ENCODE data around the gene KIAA1191. TPM values are rescaled to one million over a fixed set of nuclear protein-coding genes. Genes with fewer than 3 reads are reported as not detected.

The KIAA1191 gene
- total RNA-seq, 1 donor from 2014 or later, result 51.9 TPM

DNA sequence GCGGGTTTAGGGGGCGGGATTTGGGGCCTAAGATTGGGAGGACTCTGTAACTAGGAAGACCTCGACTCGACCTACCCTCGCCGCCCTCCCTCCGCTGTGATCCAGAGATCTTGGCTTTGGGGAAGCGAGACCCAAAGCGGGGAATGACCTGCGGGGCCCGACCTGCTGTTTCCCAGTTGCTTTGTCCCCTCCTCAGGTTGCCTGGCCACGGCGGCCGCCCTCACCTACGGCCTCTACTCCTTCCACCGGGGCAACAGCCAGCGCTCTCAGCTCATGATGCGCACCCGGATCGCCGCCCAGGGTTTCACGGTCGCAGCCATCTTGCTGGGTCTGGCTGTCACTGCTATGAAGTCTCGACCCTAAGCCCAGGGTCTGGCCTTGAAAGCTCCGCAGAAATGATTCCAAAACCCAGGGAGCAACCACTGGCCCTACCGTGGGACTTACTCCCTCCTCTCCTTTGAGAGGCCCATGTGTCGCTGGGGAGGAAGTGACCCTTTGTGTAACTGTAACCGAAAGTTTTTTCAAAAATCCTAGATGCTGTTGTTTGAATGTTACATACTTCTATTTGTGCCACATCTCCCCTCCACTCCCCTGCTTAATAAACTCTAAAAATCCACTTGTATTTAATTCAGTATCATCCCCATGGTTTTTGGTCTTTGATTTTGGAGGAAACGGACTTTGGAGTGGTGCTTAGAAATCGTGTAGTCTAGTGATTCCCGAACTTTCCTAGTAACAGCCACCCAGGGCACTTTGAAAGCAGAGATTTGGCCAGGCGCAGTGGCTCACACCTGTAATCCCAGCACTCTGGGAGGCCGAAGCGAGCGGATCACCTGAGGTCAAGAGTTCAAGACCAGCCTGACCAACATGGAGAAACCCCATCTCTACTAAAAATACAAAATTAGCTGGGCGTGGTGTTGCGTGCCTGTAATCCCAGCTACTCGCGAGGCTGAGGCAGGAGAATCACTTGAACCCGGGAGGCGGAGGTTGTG is 27.9 kb upstream of the KIAA1191 start:
- ATAC-seq, result peak; percentile 41
- no peak for DNase-seq (ENCODE audit: low spot score)

DNA sequence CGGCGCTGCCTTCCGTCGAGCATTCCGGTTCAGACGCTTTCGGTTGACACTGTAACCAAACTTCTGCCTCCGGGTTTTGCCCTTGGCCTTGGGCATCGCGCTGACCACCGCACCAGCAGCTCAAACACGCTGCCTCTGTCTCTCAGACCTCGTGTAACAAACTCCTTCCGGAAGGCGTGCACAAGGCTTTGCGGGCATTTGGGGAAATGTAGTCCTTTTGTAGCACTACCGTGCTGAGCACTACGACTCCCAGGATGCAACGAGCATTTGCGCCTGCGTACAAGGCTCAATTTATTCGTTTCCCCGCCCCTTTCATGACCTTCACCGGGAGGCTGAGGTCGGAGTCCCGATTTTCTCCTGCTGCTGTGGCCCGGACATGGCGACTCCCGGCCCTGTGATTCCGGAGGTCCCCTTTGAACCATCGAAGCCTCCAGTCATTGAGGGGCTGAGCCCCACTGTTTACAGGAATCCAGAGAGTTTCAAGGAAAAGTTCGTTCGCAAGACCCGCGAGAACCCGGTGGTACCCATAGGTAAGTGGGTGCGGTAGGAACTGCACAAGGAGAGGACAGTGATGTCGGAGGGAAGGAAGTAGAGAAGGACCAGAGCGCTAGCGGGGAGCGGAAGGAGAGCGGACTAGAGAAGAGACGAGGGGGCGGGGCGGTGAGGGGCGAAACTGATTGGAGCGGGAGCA is 27.0 kb upstream of the KIAA1191 start, which contains the start of the genes HIGD2A and NOP16:
HIGD2A (plus strand) TSS at position 308 of the 691 bp plus-strand sequence; CDS start at position 377, 69 bp downstream.
NOP16 (minus strand) TSS at position 155 of the 691 bp plus-strand sequence; CDS start at position 96, 59 bp downstream.
- peak; percentile 92 for ATAC-seq
- DNase-seq (ENCODE audit: low spot score), result peak; percentile 98

DNA sequence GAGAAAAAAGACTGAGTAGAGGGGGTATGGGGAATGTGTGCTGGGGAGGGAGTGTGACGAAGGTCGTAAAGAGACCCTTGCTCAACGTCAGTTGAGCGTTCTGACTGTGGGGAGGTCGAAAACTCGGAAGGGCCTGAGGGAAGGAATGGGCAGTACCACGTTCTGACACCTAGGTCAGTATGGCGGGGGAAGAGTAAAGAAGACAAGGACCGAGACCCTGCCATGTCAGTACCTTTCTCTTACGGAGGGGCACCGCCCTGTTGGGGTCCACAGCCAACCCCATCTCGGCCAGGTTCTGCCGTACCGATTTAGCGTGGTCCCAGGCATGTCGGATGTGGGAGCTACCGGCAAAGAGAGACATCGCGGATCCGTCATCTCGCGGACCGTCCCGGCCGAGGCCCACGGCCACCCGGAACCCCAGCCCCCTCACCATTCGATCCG is 26.5 kb upstream of the KIAA1191 start:
- DNase-seq (ENCODE audit: low spot score) (no peak), ATAC-seq (no peak)

DNA sequence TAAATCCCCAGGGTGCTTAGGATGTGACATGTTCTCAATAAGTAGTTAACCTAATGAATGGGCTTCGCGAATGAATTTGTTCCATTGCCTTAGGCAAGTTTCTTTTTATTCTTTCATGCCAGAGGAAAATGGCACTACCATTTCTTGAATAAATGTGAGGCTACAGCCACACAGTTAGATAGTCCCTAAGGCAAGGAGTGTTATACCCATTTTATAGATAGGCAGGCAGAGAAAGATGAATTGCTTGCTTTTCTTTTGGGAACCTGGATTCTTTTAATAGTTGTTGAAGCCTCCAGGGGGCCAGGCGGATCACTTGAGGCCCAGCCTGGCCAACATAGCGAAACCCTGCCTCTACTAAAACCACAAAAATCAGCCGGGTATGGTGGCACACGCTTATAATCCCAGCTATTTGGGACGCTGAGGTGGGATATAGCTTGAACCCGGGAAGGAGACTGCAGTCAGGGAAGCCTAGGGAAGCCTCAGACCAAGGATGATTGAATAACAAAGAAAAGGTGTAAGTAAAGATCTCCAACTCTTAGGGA is 25.9 kb upstream of the KIAA1191 start:
- no peak for ATAC-seq

DNA sequence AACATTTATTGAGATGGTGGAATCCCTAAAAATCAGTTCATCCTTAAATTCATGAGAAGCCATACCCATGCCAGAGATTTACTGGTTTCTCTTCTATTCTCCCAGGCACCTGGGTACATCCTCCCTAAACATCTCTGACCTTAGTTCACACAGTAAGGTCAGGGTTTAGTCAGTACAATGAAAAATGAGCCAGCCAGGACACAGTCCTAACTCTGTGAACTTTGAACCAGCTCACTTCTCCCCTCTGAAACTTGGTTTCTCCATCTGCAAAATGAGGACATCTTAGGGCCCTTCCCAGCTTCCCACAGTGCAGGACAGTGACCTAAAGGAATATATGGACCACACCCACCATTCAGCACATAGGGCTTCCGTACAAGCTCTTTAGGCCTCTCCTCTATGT is 24.9 kb upstream of the KIAA1191 start:
- no peak for DNase-seq (ENCODE audit: low spot score)
- ATAC-seq, result no peak

More for the DNA sequence above, 25.9 kb upstream of the KIAA1191 start:
- no peak for DNase-seq (ENCODE audit: low spot score)

DNA sequence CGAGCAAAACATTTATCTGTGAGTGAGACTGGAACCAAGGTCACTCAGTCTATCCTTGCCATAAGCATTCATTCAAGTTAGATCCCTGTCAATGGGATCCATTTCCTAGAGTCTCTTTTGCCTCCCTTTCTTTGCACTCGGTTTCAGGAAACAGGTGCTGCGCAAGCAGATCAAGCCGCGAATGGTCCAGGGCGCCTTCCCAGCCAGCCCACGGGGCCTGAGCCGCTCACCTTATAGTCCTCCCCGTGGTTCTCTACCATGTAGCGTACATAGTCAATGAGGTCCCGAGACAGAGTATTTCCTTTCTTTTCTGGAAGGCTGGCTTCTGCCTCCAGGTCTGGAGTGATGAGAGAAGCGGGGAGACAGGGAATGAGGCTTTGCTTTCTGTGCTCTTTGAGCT is 23.4 kb upstream of the KIAA1191 start:
- DNase-seq (ENCODE audit: low spot score) (no peak), ATAC-seq (no peak)

DNA sequence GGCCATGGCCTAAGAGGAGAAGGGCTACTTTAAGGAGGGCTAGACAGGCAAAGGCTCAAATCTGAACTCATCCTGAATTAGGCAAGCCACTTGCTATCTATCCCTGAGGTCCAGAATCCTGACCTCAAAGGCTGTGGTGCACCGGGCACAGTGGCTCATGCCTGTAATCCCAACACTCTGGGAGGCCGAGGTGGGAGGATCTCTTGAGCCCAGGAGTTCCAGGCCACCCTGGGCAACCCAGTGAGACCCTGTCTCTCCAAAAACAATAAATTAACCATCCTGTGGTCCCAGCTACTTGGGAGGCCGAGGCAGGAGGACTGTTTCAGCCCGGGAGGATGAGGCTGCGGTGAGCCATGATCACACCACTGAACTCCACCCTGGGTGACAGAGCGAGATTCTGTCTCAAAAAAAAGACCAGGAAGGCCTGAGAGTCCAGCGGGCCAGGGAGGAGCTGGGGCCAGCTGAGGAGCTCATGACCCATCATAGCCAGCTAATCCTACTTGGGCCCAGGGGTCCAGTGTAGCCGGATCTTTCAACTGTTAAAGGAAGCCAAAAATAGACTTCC is 22.9 kb upstream of the KIAA1191 start:
- DNase-seq (ENCODE audit: low spot score) (no peak), ATAC-seq (no peak)

DNA sequence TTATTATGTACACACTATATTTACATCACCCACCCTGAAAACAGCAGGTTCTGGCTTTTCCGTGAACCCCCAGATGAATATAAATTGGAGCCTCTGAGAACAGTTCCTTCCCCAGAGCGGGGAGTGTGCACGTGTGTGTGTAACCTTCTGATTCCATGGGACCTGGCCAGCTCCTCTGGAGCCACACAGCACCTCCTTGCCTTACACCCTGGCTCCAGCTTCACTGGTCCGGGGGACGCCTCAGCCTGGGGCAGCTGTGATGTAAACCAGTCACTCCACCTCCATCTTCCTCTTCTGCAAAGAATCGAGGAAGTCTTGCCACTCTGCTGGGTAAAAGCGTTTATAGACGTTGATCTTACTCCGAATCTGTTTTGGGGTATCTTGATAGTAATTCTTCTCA is 22.4 kb upstream of the KIAA1191 start:
- no peak for ATAC-seq
- no peak for DNase-seq (ENCODE audit: low spot score)

DNA sequence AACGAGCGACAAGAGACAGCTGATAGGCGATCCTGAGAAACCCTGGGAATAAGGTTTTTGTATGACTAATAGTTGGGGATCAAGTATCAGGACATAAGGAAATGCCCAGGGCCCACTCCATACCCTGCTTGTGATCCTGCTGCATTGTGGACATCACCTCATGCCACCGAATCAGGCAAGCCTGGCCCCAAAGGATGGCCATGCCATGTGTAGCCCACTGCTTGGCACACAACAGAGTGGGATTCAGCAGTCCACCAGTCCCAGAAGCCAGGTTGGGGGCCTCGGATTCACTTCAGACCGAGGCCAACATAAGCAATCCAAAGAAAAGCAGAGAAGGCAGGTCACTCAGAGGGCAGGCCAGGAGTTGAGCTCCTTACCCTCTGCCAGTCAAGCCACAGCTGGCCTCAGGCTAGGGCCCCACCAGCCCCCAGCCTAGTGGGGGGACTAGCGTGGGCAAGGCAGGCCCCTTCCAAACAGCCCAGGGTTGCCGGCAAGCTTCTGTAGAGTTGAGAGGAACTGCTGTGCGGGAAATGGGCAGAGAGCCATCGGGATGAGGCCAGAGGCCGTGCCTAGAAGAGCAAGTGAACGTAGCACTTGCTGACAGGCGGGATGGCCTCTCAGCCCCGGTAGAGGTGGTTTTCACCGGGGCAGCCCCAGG is 21.8 kb upstream of the KIAA1191 start:
- ATAC-seq (no peak), DNase-seq (ENCODE audit: low spot score) (no peak)

DNA sequence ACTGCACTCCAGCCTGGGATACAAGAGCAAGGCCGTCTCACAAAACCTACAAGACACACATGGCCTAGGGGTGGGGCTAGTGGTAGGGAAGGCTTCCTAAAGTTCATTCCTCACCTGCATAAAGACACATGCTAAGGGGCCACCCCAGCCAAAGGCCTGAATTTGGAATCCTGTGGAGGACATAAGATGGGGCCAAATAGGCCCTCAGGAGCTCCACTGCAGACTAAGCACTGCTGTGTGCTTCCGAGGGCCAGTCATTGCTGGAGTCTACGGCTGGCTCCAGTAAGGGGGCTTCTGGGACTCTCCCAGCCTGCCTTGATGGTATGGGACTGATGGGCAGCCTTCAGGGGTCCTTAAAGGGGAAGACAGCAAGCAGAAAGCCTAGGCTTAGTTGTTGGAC is 21.2 kb upstream of the KIAA1191 start:
- DNase-seq (ENCODE audit: low spot score) (no peak), ATAC-seq (no peak)

DNA sequence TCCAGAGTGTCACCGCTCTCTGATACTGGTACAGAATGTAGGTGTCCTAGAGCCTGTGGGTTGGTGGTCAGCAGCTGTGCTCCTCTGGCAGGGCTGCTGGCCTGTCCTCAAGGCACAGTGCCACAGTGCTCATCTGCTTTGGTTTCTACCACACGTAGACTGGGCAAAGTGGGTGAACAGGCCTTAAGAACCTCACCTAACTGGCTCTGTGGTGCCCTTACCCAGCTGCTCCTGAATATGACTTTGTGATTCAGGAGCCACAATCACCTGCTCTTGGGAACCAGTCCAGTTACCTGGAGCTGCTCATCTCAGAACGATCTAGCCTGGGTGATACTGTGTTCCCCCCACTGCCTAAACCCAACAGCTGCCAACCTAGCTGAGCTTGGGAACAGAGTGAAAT is 20.4 kb upstream of the KIAA1191 start:
- DNase-seq (ENCODE audit: low spot score) (no peak), ATAC-seq (no peak)

DNA sequence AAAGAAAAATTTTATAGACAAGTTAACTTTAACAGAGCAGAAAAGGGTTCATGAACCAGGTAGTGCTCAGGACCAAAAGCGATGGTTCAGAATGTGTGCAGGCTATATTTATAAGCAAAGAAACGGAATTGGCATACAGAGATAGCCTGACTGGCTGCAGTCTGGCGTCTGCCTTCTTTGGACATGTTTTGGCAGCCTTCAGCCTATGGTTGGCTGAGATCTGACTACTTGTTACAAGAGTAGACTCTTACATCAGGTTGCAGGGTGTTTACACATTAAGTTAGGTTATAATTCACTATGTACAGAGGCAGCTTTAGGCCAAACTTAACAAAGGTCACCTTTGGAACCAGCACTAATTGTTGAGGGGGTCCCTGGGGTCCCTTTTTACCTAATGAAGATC is 19.9 kb upstream of the KIAA1191 start:
- peak; percentile 64 for ATAC-seq

DNA sequence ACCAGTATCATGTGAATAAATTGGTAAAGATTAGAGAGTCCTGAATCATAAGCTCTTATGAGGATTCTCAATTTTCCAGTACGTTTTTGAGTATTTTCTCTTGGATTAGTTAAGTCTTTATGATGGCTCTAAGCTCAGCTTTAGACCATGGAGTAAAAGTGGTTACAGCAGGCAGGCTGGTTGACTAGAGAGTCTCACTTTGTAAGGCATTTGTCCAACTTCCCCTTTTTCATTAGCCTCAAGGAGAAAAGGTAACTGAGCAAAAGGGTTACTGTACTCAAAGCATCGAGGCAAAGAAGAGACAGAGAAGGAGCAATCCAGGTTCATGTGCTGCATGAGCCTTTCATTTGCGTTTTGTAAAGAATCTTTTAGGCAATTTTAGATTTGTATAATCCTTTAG is 18.3 kb upstream of the KIAA1191 start:
- ATAC-seq, result no peak
- DNase-seq (ENCODE audit: low spot score), result no peak

More for the DNA sequence above, 19.9 kb upstream of the KIAA1191 start:
- no peak for DNase-seq (ENCODE audit: low spot score)

DNA sequence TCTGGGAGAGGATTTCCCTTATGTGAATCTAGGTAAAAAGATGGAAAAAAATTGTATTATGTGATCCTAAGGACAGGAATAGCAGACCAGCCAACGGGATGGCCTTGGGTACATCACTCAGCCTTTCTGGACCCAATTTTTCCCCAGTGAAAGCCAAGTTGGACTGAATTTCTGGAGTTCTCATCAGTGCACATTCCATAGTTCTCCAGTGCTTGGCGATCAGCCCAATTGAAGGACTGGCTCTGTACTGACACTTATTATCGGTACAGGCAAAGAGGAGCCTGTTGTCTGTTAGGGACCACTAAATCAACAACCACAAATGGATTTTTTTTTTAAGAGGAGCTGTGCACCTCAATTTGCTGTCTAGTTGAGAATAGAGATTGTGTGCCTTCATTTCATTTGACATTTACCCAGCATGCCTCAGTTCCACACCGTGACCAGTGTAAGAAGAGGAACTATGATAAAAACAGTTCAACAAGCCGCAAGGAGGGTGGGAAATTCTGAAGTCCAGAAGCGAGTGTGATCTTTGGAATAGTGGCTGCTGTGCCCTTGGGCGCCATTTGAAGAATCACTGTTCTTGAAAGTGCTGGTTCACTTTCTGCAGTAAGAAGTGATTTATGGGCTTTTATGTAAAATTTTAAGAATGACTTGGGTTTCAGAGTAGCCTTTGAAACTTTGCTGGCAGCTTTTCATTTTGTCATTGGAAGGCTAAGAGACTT is 11.7 kb upstream of the KIAA1191 start:
- peak; percentile 55 for ATAC-seq
- DNase-seq (ENCODE audit: low spot score), result no peak

DNA sequence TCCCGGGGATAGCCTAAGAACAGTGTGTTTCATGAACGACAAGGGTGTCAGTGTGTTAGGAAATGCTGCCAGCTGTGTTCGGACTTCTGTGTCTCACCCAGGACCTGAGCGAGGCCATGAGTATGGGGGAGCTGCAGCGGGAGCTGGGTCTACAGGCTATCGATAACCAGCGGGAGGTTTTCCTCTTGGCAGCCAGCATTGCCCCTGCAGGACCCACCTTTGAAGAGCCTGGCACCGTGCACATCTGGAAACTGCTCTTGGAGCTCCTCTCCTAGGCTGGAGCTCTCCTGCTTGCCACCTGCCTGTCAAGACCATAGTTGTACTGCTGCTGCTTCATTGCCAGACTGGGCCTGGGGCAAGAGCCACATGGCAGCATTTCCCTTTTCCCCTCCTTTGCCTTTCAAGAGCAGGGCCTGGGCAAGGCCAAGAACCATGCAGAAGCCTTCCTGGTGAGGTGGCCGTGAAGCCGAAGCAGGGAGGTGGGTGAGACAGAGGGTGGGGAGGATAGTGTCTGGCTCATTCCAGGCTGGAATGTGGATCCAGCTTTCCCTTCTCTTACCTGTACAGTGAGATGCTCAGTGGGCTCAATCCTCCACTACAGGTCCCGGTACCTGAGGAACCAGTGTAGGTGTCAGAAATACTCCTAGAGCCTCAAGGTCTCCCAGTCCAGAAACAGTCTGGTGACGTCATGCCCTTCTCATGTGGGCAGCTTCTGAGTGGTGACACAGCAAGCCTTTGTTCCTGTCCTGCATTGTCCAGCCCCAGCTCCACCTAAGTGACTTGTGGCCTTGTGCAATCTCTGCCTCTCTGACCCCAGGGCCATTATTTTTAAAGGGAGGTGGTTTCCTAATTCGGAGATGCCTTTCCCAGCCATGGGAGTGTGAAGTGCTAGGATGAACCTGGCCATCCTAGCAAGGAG is 10.3 kb upstream of the KIAA1191 start:
- DNase-seq (ENCODE audit: low spot score), result no peak
- peak; percentile 44 for ATAC-seq

DNA sequence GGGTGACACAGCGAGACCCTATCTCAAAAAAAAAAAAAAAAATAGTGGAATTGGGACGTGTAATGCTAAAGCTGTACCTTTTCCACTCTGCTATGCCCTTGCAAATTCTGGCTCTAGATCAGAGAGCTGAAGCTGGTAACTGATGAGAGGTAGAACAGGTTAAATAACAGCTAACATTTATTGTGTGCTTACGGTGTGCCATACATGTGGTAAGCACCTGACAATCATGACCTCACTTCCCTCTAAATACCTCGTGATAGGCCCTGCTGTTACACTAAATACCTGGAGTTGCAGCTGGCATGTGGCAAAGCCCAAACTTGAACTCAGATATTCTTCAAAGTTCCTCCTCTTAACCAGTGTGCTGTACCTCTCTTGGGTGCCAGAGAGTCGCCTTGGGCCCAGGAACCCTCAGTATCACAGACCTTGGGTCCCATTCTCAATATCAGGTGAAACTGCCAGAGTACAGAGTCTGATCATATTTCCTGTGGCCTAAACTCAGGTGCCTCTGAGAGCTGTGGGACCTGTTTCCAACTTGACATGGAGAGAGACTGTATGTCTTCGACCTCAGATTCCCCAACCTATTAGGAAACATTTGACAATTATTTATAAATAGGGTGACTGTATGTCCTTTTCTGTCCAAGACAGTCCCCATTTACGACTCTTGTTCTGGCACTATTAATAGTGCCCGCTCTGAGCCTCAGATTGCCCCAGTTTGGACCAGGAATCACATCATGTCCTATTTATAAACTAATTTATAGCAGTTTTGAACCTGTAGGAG is 8.6 kb upstream of the KIAA1191 start:
- no peak for ATAC-seq
- no peak for DNase-seq (ENCODE audit: low spot score)

DNA sequence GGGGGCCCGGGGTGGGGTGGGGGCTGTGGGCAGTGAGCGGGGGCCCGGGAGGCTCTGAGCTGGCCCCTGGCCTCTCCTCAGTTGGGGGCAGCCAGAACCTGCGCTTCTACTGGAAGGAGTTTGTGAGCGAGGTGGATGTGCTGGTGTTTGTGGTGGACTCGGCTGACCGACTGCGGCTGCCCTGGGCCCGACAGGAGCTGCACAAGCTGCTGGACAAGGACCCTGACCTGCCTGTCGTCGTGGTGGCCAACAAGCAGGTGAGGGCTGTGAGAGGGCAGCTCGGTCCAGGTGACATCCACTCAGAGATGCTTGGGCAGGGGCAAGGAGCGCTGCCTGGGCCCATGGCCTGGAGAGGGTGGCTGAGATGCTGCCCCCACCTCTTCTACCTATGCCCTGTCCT is 7.2 kb upstream of the KIAA1191 start:
- ATAC-seq (no peak), DNase-seq (ENCODE audit: low spot score) (no peak)
